Liver (tissue), 9 donors: ENCODE measurements around the gene RLBP1. TPM values are rescaled to one million over a fixed set of nuclear protein-coding genes. Genes with fewer than 3 reads are reported as not detected.

Experiments used
- DNase-seq: peaks from one replicate; pipeline ENCODE4 v3.0.0-alpha.2; 2017; ENCODE audit warnings: low spot score
- H3K27ac ChIP-seq, 2 donors: one replicate each; pipeline ENCODE4 v1.7.0; 2013; ENCODE audit warnings: inconsistent platforms in 2 of 2, low read length in 2 of 2, control low read depth in 1 of 2, low read depth in 1 of 2, mild to moderate bottlenecking in 1 of 2
- H3K27me3 ChIP-seq, 4 donors: one replicate each; pipeline versions ENCODE4 v1.6.1 to v1.7.0; 2013; ENCODE audit warnings: low read length in 3 of 4, inconsistent platforms in 1 of 4, mild to moderate bottlenecking in 1 of 4, moderate library complexity in 1 of 4; ENCODE audit not compliant: control insufficient read depth in 4 of 4, insufficient read depth in 4 of 4
- H3K36me3 ChIP-seq, 4 donors: one replicate each; pipeline versions ENCODE4 v1.6.1 to v1.7.0; 2013; ENCODE audit warnings: low read length in 3 of 4, mild to moderate bottlenecking in 3 of 4, low read depth in 1 of 4, moderate library complexity in 1 of 4; ENCODE audit not compliant: control insufficient read depth in 4 of 4, insufficient read depth in 3 of 4
- H3K4me1 ChIP-seq, 4 donors: one replicate each; pipeline versions ENCODE4 v1.6.1 to v1.7.0; 2013; ENCODE audit warnings: low read length in 3 of 4, mild to moderate bottlenecking in 3 of 4, moderate library complexity in 1 of 4; ENCODE audit not compliant: control insufficient read depth in 4 of 4, insufficient read depth in 4 of 4
- H3K4me3 ChIP-seq, 3 donors: one replicate each; pipeline versions ENCODE4 v1.6.1 to v1.7.0; 2013; ENCODE audit warnings: low read length in 3 of 3, control low read depth in 1 of 3, low read depth in 1 of 3, mild to moderate bottlenecking in 1 of 3
- H3K9ac ChIP-seq, 2 donors: one replicate each; pipeline ENCODE4 v1.7.0; 2013; ENCODE audit warnings: low read length in 2 of 2, mild to moderate bottlenecking in 2 of 2, moderate library complexity in 2 of 2, control low read depth in 1 of 2, low read depth in 1 of 2
- H3K9me3 ChIP-seq, 4 donors: one replicate each; pipeline versions ENCODE4 v1.6.1 to v1.7.0; 2013; ENCODE audit warnings: low read length in 3 of 4; ENCODE audit not compliant: control insufficient read depth in 4 of 4
- FOXA1 ChIP-seq: IDR thresholded peaks from 2 replicates; pipeline ENCODE4 v1.6.1; 2016; ENCODE audit warnings: antibody characterized with exemption
- FOXA2 ChIP-seq: IDR thresholded peaks from 2 replicates; pipeline ENCODE4 v1.6.1; 2016; ENCODE audit warnings: antibody characterized with exemption
- GABPA ChIP-seq, 2 donors: IDR thresholded peaks in 1 of 2; conservative IDR thresholded peaks in 1 of 2; 2 replicates each; pipeline ENCODE4 v1.6.1; 2016; ENCODE audit warnings: antibody characterized with exemption in 2 of 2, mild to moderate bottlenecking in 1 of 2, moderate library complexity in 1 of 2
- HNF4A ChIP-seq, 2 donors: conservative IDR thresholded peaks; 2 replicates each; pipeline ENCODE4 v1.6.1; 2016; ENCODE audit warnings: antibody characterized with exemption in 2 of 2, mild to moderate bottlenecking in 2 of 2
- HNF4G ChIP-seq: IDR thresholded peaks from 2 replicates; pipeline ENCODE4 v1.6.1; 2016; ENCODE audit warnings: antibody characterized with exemption
- JUND ChIP-seq, 2 donors: IDR thresholded peaks; 2 replicates each; pipeline ENCODE4 v1.6.1; 2016; ENCODE audit warnings: antibody characterized with exemption in 2 of 2
- RXRA ChIP-seq, 2 donors: IDR thresholded peaks; 2 replicates each; pipeline ENCODE4 v1.6.1; 2017 to 2018; ENCODE audit warnings: antibody characterized with exemption in 2 of 2, mild to moderate bottlenecking in 1 of 2
- WGBS: extraction: QIAGEN DNeasy Blood & Tissue Kit; methylation state at CpG from one replicate; pipeline ENCODE4 v1.1.7; 2013; 5-methylcytosine and 5-hydroxymethylcytosine counted together
- polyA plus RNA-seq, 2 donors: library from polyadenylated mRNA; stranded (reverse) in 1 of 2; unstranded in 1 of 2; fragments of 200-250 nt in 1 of 2; fragments of >200 nt in 1 of 2; fragmentation: Nextera tagmentation in 1 of 2; extraction: Ambion mirVana in 1 of 2; gene quantifications; one replicate each; pipeline versions ENCODE4 v1.2.1 to v1.2.3, GENCODE V29; 2013 to 2015
- total RNA-seq, 2 donors: library from RNA; depleted of rRNA; stranded (reverse); fragments of >200 nt; gene quantifications; one replicate each; pipeline ENCODE4 v1.2.3, GENCODE V29; 2014
- TF ChIP-seq, protein P1 (sequence below): IDR thresholded peaks from 2 replicates; pipeline ENCODE4 v1.6.1; 2016; ENCODE audit warnings: antibody characterized with exemption
- TF ChIP-seq, protein P2 (sequence below): fragments of 150-350 bp; IDR thresholded peaks from 2 replicates; pipeline ENCODE4 v1.5.1; 2017; ENCODE audit warnings: improper control_type of control experiment, low read depth, low read length; ENCODE audit not compliant: missing input control
- TF ChIP-seq, protein P3 (sequence below): IDR thresholded peaks from 2 replicates; pipeline ENCODE4 v1.6.1; 2016; ENCODE audit warnings: antibody characterized with exemption
- donor health status: healthy.
- donor health status: healthy.
- donor health status: healthy.
- donor health status: healthy.
- donor health status: healthy.

Gene RLBP1
- total and polyA plus RNA-seq, 4 donors = 0.17 TPM; not detected in 3

DNA sequence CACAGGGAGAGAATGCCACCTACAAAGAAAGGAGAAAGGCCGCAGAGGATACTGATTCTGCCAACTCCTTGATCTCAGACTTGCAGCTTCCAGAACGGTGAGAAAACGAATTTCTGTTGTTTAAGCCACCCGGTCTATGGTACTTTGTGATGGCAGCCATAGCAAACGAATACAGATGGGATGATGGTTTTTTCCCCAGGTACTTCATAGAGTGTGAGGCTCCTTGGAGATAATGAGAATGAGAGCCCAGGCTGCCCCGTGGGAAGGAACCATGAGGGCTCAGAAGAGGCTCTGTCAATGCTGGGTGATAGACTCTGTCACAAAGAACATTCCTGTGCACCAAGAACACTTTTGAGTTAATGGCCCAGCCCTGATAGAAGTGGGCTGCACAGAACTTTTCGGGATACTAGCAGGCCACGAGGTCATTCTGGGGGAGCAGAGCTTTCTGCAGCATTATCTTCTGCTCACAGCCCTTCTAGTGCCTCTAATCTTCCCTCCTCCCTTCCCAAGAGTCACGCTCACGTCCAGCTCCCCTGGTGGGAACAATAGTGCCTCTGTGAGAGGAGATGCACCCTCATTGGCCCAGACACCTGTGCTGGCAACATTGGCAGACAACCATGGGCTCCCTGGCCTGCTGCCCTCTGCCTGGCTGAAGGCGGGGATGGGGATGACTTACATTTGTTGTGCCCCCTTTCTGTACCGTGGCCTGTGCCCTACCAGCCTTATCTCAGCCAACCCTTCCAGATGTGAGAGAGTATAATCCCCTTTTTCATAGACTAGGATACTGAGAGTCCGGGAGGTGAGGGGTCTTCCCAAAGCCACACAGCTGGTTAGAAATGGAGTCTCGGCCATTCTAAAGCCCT is 5.2 kb upstream of the RLBP1 start:
- Histone ChIP-seq H3K9me3 (no peaks in the 10 kb centered on the region), H3K4me1 (no peaks in the 10 kb centered on the region), H3K9ac (no peak overlapping the region), H3K36me3 (no peaks in the 10 kb centered on the region), H3K27ac (no peak overlapping the region), H3K27me3 (no peaks in the 10 kb centered on the region), H3K4me3 (no peak overlapping the region)
- 91% methylated on average over 14 of the region's 14 CpGs for WGBS
- DNase-seq = no peak
- TF ChIP-seq FOXA1 (no peak), JUND (IDR thresholded peaks at IDR 0.05) (no peak), HNF4A (conservative IDR thresholded peaks at IDR 0.05) (no peak)
- TF ChIP-seq, protein P1, sequence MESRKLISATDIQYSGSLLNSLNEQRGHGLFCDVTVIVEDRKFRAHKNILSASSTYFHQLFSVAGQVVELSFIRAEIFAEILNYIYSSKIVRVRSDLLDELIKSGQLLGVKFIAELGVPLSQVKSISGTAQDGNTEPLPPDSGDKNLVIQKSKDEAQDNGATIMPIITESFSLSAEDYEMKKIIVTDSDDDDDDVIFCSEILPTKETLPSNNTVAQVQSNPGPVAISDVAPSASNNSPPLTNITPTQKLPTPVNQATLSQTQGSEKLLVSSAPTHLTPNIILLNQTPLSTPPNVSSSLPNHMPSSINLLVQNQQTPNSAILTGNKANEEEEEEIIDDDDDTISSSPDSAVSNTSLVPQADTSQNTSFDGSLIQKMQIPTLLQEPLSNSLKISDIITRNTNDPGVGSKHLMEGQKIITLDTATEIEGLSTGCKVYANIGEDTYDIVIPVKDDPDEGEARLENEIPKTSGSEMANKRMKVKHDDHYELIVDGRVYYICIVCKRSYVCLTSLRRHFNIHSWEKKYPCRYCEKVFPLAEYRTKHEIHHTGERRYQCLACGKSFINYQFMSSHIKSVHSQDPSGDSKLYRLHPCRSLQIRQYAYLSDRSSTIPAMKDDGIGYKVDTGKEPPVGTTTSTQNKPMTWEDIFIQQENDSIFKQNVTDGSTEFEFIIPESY = no peak

DNA sequence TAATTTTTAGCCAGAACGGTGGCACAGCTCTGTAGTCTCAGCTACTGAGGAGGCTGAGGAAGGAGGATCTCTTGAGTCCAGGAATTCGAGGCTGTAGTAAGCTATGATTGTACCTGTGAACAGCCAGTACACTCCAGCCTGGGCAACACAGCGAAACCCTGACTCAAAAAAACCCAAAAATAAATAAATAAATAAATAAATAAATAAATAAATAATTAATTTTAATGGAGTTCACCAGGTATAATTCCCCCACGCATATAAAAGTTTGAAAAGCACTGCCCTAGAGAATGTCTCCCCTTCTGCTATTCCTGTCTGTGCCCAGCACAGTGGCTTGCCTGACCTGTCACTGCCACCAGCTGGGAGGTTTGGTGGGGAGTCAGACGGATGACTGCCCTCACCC is 4.2 kb upstream of the RLBP1 start:
- no peak for DNase-seq
- no peaks in the 10 kb centered on the region for H3K36me3 ChIP-seq
- TF ChIP-seq, protein P1 = no peak
- TF ChIP-seq FOXA2 (no peak), HNF4G (no peak), GABPA (IDR thresholded peaks at IDR 0.05 in 1 of 2, conservative IDR thresholded peaks at IDR 0.05 in 1 of 2) (no peak), RXRA (IDR thresholded peaks at IDR 0.05) (no peak), FOXA1 (no peak)
- TF ChIP-seq, protein P2, sequence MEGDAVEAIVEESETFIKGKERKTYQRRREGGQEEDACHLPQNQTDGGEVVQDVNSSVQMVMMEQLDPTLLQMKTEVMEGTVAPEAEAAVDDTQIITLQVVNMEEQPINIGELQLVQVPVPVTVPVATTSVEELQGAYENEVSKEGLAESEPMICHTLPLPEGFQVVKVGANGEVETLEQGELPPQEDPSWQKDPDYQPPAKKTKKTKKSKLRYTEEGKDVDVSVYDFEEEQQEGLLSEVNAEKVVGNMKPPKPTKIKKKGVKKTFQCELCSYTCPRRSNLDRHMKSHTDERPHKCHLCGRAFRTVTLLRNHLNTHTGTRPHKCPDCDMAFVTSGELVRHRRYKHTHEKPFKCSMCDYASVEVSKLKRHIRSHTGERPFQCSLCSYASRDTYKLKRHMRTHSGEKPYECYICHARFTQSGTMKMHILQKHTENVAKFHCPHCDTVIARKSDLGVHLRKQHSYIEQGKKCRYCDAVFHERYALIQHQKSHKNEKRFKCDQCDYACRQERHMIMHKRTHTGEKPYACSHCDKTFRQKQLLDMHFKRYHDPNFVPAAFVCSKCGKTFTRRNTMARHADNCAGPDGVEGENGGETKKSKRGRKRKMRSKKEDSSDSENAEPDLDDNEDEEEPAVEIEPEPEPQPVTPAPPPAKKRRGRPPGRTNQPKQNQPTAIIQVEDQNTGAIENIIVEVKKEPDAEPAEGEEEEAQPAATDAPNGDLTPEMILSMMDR = no peak
- TF ChIP-seq, protein P3, sequence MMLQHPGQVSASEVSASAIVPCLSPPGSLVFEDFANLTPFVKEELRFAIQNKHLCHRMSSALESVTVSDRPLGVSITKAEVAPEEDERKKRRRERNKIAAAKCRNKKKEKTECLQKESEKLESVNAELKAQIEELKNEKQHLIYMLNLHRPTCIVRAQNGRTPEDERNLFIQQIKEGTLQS = no peak
- no peaks in the 10 kb centered on the region for H3K9me3 ChIP-seq
- WGBS = 94% methylated on average over 5 of the region's 5 CpGs
- H3K27me3 ChIP-seq = no peaks in the 10 kb centered on the region
- no peak overlapping the region for H3K9ac ChIP-seq
- H3K27ac ChIP-seq = no peak overlapping the region
- H3K4me3 ChIP-seq = no peak overlapping the region
- H3K4me1 ChIP-seq = no peaks in the 10 kb centered on the region
